GM20000 (cell line): ENCODE data around the gene ZNF462.
"Not testable (repeated sequence)": the region's sequence is repeated elsewhere in the genome, so short reads cannot be mapped to it uniquely, and the experiment has no call there.

Experiments
- DNase-seq: peaks from one replicate; pipeline ENCODE4 v3.0.0; 2012; ENCODE audit warnings: low spot score
- CTCF ChIP-seq: IDR thresholded peaks from 2 replicates; pipeline ENCODE4 v1.5.1; 2012; ENCODE audit warnings: mild to moderate bottlenecking, control low read depth; ENCODE audit errors: extremely low read depth, missing control alignments

ZNF462 gene

DNA sequence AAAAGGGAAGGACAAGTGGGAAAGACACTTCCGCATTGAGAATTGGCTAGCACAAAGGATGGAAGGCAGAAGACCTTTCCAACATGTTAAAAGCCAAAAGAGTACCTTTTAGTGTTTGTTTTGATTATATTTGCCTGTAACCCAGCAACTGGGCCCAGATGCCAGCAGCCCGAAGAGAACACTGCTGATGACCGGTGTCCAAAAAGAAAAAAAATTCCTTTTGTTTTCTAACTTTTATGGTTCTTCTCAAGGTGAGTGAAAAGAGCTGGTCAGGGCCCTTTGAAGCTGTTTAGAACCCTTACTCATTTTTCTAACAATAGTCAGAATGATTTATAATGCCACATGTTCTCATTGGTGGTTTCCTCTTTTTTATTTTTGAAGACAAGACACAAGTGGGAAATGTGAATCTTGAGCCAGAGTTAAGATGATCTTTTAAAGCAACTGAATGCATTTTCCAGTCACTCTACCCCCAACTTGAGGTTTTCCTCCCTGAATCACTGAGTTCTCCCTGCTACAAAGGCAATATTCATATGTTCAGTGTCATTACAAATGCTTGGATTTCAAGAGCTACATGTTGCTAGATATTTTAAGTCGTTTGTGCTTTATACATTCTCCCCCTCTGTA, 32.3 kb upstream of the ZNF462 start:
- TF ChIP-seq CTCF = no peak
- DNase-seq = no peak

DNA sequence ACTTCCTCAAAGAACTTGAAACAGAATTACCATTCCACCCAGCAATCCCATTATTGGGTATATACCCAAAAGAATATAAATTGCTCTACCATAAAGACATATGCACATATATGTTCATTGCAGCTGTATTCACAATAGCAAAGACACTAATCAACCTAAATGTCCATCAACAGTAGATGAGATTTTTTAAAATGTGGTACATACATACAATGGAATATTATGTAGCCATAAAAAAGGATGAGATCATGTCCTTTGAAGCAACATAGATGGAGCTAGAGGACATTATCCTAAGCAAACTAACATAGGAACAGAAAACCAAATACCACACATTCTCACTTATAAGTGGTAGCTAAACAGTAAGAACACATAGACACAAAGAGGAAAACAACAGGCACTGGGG, 28.1 kb upstream of the ZNF462 start:
- no peak for TF ChIP-seq CTCF
- no peak for DNase-seq

DNA sequence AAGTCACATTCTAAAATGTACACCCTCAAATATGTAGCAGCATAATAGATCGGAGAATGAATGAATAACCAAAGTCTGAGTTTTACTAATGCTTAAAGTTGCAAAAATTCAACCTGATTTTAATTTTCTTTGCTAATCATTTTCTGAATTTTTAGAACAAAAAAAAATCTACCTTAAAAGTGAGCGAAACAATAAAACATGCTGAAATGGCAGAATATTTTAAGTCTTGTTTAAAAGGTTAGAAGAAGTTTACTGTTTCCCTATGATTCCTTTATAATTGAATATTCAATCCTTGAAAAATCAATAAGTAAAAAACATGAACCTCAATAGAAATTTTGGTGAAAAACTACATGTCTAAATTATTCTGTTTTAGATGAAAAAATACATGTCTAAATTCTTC, 27.1 kb upstream of the ZNF462 start:
- DNase-seq = no peak
- no peak for TF ChIP-seq CTCF

DNA sequence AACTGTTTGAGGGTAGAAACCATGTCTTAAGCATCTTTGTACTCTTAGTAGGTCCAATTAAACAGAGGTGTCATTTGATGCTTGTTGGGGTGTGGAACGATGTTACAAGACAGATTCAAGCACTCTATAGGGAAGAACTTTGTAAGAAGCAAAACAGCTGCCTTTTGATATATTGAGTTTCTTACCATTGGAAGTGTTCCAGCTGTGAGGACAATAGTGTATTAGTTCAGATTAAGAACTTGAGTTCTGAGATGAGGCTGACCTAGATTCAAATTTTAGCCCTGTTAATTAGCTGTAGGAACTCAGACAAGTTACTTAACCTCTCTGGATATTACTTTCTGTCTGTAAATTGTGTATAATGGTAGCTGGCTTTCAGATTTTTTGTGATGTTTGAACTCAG, 19.6 kb upstream of the ZNF462 start:
- no peak for TF ChIP-seq CTCF
- no peak for DNase-seq

DNA sequence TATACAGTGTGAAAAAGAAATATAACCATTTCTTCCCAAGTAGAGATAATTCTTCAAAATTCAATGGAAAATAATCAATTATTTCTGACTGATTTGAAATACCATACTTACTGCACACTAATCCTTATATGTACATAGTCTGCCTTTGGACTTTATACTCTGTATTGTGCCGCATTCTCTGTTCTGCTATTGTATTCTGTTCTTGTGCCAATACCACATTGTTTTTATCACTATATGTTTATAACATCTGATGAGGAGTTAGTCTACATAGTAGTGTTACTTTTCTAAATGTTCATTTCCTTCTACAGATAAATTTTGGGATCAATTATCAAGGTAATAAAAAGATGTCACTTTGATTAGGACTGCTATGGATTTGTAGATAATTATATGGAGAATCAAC, 16.7 kb upstream of the ZNF462 start:
- no peak for TF ChIP-seq CTCF
- no peak for DNase-seq

- DNase-seq = no peak
- no peak for TF ChIP-seq CTCF
These were observed 16.1 kb upstream of the ZNF462 start for GRCh38 chr9:106846857-106847256.

- DNase-seq = not testable (repeated sequence)
These were observed 11.3 kb upstream of the ZNF462 start for GRCh38 chr9:106851640-106852039.

DNA sequence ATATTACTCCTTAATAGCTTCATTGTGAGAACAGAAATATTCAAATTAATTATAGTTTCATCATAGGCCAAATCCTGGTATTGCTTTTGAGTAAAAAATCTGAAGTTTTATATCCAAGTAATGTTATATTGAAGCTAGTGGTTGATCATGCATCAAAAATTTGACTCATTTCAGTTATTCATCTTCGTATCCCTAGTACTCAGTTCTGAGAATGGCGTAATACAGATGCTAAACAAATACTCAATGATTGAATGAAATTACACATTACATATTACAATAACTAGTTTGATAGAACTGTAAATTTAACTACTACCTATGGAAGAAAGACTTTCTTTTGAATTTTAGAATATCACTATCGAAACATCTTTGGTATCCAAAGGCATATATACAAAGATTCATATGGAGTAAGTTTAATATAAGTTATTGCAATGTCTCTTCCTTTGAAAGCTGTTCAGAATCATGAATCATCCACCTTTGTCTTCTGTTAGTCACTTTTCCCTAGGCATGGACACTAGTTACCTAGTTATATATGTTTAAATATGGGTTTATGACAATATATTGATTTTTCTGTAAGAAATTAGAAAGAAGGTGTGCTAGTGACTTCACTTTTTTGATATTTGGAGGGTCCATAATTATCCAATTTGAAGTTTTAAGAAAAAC, 5.0 kb upstream of the ZNF462 start:
- DNase-seq = no peak
- TF ChIP-seq CTCF = no peak
